ENCODE data around the gene KIF26A.
A peak's percentile ranks its signal among the peaks of the same experiment; 100 is the strongest.

Gene KIF26A

GRCh38 chr14:104137297-104138097 is 890 bp upstream of the KIF26A start (continued):
- TF ChIP-seq HOXC10 (CRISPR knock-in tag; IDR thresholded peaks at IDR 0.05): no peak
- TF ChIP-seq ZNF426 (tag by site-specific recombination; IDR thresholded peaks at IDR 0.05): no peak
- TF ChIP-seq ZSCAN30 (tag by site-specific recombination; IDR thresholded peaks at IDR 0.05): peak; percentile 83
- peak; percentile 21; the same call in 1 of the 2 replicates for TF ChIP-seq ZNF629 (tag by site-specific recombination; IDR thresholded peaks at IDR 0.05)
- no peak for TF ChIP-seq ZNF670 (tag by site-specific recombination; IDR thresholded peaks at IDR 0.05; ENCODE audit: low read depth)
- no peak for TF ChIP-seq ZBTB21 (tag by site-specific recombination; IDR thresholded peaks at IDR 0.05)
- no peak for TF ChIP-seq ZNF571 (tag by site-specific recombination; IDR thresholded peaks at IDR 0.05)
- TF ChIP-seq ZNF184 (tag by site-specific recombination; IDR thresholded peaks at IDR 0.05): no peak
- TF ChIP-seq KLF17 (tag by site-specific recombination; IDR thresholded peaks at IDR 0.05): peak; percentile 98
- no peak for TF ChIP-seq ZNF747 (tag by site-specific recombination; IDR thresholded peaks at IDR 0.05)
- no peak for TF ChIP-seq ZNF121 (tag by site-specific recombination; IDR thresholded peaks at IDR 0.05)
- TF ChIP-seq ZNF221 (tag by site-specific recombination; IDR thresholded peaks at IDR 0.05; ENCODE audit: borderline replicate concordance): no peak
- TF ChIP-seq ZNF394 (tag by site-specific recombination; IDR thresholded peaks at IDR 0.05; ENCODE audit: borderline replicate concordance): no peak
- no peak for TF ChIP-seq ZNF548 (tag by site-specific recombination; IDR thresholded peaks at IDR 0.05)
- TF ChIP-seq PBX3 (CRISPR knock-in tag; IDR thresholded peaks at IDR 0.05): no peak; the same call in 1 of the 2 replicates
- no peak for TF ChIP-seq ZNF501 (tag by site-specific recombination; IDR thresholded peaks at IDR 0.05)
- no peak for TF ChIP-seq ZNF639 (tag by site-specific recombination; IDR thresholded peaks at IDR 0.05)
- TF ChIP-seq ZNF626 (tag by site-specific recombination; IDR thresholded peaks at IDR 0.05): no peak
- TF ChIP-seq WT1 (tag by site-specific recombination; IDR thresholded peaks at IDR 0.05): no peak; the same call in 1 of the 2 replicates
- TF ChIP-seq ZNF76 (tag by site-specific recombination; IDR thresholded peaks at IDR 0.05; ENCODE audit: borderline replicate concordance, low read depth): no peak
- no peak for TF ChIP-seq ZNF366 (tag by site-specific recombination; conservative IDR thresholded peaks at IDR 0.05)
- peak; percentile 99 for TF ChIP-seq ZBTB8A (tag by site-specific recombination; IDR thresholded peaks at IDR 0.05)
- TF ChIP-seq ZNF707 (tag by site-specific recombination; IDR thresholded peaks at IDR 0.05): no peak
- no peak for TF ChIP-seq GLI4 (tag by site-specific recombination; IDR thresholded peaks at IDR 0.05)
- TF ChIP-seq ZNF148 (tag by site-specific recombination; IDR thresholded peaks at IDR 0.05; ENCODE audit: borderline replicate concordance): no peak
- peak; percentile 50 for TF ChIP-seq CTCF (tag by site-specific recombination; IDR thresholded peaks at IDR 0.05)
- no peak for TF ChIP-seq RBAK (tag by site-specific recombination; IDR thresholded peaks at IDR 0.05)
- no peak for TF ChIP-seq ZNF362 (tag by site-specific recombination; IDR thresholded peaks at IDR 0.05)
- TF ChIP-seq ZSCAN18 (tag by site-specific recombination; IDR thresholded peaks at IDR 0.05): no peak

Data from HEK293 (cell line).